ENCODE results near the gene GGT1.

GGT1 gene

GRCh38 chr22:24588757-24589481 lies 14.1 kb upstream of the GGT1 start:
- 95% methylated on average over 20 of the region's 21 CpGs for WGBS (ENCODE audit: insufficient coverage)
- Histone ChIP-seq H3K9me3 (ENCODE audit: control extremely low read depth in 1 of 5, control insufficient read depth in 4 of 5, insufficient read depth in 2 of 5, low read depth in 1 of 5, low read length in 4 of 5) (no peaks in the 10 kb centered on the region), H3K4me3 (ENCODE audit: control insufficient read depth in 1 of 7, extremely low read depth in 1 of 7, insufficient read depth in 4 of 7, low read depth in 2 of 7, low read length in 6 of 7) (no peak overlapping the region), H3K36me3 (ENCODE audit: control insufficient read depth in 4 of 4, insufficient read depth in 4 of 4, low read length in 3 of 4) (peaks cover 0 to 18% (median 5%) of the 10 kb centered on the region in 4 experiments), H3K27ac (ENCODE audit: insufficient read depth in 1 of 2, low read depth in 1 of 2, low read length in 2 of 2, poor library complexity in 1 of 2, severe bottlenecking in 2 of 2) (no peak overlapping the region), H3K4me1 (ENCODE audit: control extremely low read depth in 1 of 4, control insufficient read depth in 4 of 4, insufficient read depth in 4 of 4, low read length in 3 of 4) (peaks cover 0 to 15% (median 11%) of the 10 kb centered on the region in 4 experiments), H3K27me3 (replicated peaks in 2 of 5; ENCODE audit: control insufficient read depth in 4 of 5, insufficient read depth in 5 of 5, low read length in 4 of 5) (no peaks in the 10 kb centered on the region)
- ChIA-PET CTCF (no interaction called here), POLR2A (no interaction called here)
- no peak for DNase-seq

GRCh38 chr22:24589518-24590030 lies 13.4 kb upstream of the GGT1 start:
- DNase-seq: no peak
- whole genome bisulfite sequencing (ENCODE audit: insufficient coverage): 99% methylated on average over 7 of the region's 7 CpGs
- ChIA-PET CTCF (no interaction called here), POLR2A (no interaction called here)
- Histone ChIP-seq H3K36me3 (ENCODE audit: control insufficient read depth in 4 of 4, insufficient read depth in 4 of 4, low read length in 3 of 4) (peaks cover 0 to 18% (median 5%) of the 10 kb centered on the region in 4 experiments), H3K4me3 (ENCODE audit: control insufficient read depth in 1 of 7, extremely low read depth in 1 of 7, insufficient read depth in 4 of 7, low read depth in 2 of 7, low read length in 6 of 7) (no peak overlapping the region), H3K27me3 (replicated peaks in 2 of 5; ENCODE audit: control insufficient read depth in 4 of 5, insufficient read depth in 5 of 5, low read length in 4 of 5) (no peaks in the 10 kb centered on the region), H3K27ac (ENCODE audit: insufficient read depth in 1 of 2, low read depth in 1 of 2, low read length in 2 of 2, poor library complexity in 1 of 2, severe bottlenecking in 2 of 2) (no peak overlapping the region), H3K9me3 (ENCODE audit: control extremely low read depth in 1 of 5, control insufficient read depth in 4 of 5, insufficient read depth in 2 of 5, low read depth in 1 of 5, low read length in 4 of 5) (no peaks in the 10 kb centered on the region), H3K4me1 (ENCODE audit: control extremely low read depth in 1 of 4, control insufficient read depth in 4 of 4, insufficient read depth in 4 of 4, low read length in 3 of 4) (peaks cover 0 to 22% (median 11%) of the 10 kb centered on the region in 4 experiments)

GRCh38 chr22:24590596-24591173 lies 12.3 kb upstream of the GGT1 start:
- POLR2A ChIA-PET: no interaction called here
- Histone ChIP-seq H3K4me3 (ENCODE audit: control insufficient read depth in 1 of 7, extremely low read depth in 1 of 7, insufficient read depth in 4 of 7, low read depth in 2 of 7, low read length in 6 of 7) (no peak overlapping the region), H3K4me1 (ENCODE audit: control extremely low read depth in 1 of 4, control insufficient read depth in 4 of 4, insufficient read depth in 4 of 4, low read length in 3 of 4) (peaks cover 0 to 25% (median 11%) of the 10 kb centered on the region in 4 experiments), H3K27me3 (replicated peaks in 2 of 5; ENCODE audit: control insufficient read depth in 4 of 5, insufficient read depth in 5 of 5, low read length in 4 of 5) (no peaks in the 10 kb centered on the region), H3K36me3 (ENCODE audit: control insufficient read depth in 4 of 4, insufficient read depth in 4 of 4, low read length in 3 of 4) (peaks cover 0 to 15% (median 3%) of the 10 kb centered on the region in 4 experiments), H3K27ac (ENCODE audit: insufficient read depth in 1 of 2, low read depth in 1 of 2, low read length in 2 of 2, poor library complexity in 1 of 2, severe bottlenecking in 2 of 2) (no peak overlapping the region), H3K9me3 (ENCODE audit: control extremely low read depth in 1 of 5, control insufficient read depth in 4 of 5, insufficient read depth in 2 of 5, low read depth in 1 of 5, low read length in 4 of 5) (no peaks in the 10 kb centered on the region)
- 98% methylated on average over 10 of the region's 12 CpGs for WGBS (ENCODE audit: insufficient coverage)
- CTCF ChIA-PET: no interaction called here
- DNase-seq: no peak

- Histone ChIP-seq H3K27ac (ENCODE audit: insufficient read depth in 1 of 2, low read depth in 1 of 2, low read length in 2 of 2, poor library complexity in 1 of 2, severe bottlenecking in 2 of 2) (no peak overlapping the region), H3K27me3 (replicated peaks in 2 of 5; ENCODE audit: control insufficient read depth in 4 of 5, insufficient read depth in 5 of 5, low read length in 4 of 5) (no peaks in the 10 kb centered on the region), H3K36me3 (ENCODE audit: control insufficient read depth in 4 of 4, insufficient read depth in 4 of 4, low read length in 3 of 4) (peaks cover 0 to 10% (median 1%) of the 10 kb centered on the region in 4 experiments), H3K4me1 (ENCODE audit: control extremely low read depth in 1 of 4, control insufficient read depth in 4 of 4, insufficient read depth in 4 of 4, low read length in 3 of 4) (peaks cover 0 to 25% (median 11%) of the 10 kb centered on the region in 4 experiments), H3K9me3 (ENCODE audit: control extremely low read depth in 1 of 5, control insufficient read depth in 4 of 5, insufficient read depth in 2 of 5, low read depth in 1 of 5, low read length in 4 of 5) (no peaks in the 10 kb centered on the region), H3K4me3 (ENCODE audit: control insufficient read depth in 1 of 7, extremely low read depth in 1 of 7, insufficient read depth in 4 of 7, low read depth in 2 of 7, low read length in 6 of 7) (no peak overlapping the region)
- DNase-seq: no peak
- ChIA-PET CTCF (no interaction called here), POLR2A (no interaction called here)
- WGBS (ENCODE audit: insufficient coverage): 100% methylated on average over 6 of the region's 6 CpGs
Observed at GRCh38 chr22:24591286-24591830, 11.6 kb upstream of the GGT1 start.

- H3K36me3 ChIP-seq (ENCODE audit: control insufficient read depth in 4 of 4, insufficient read depth in 4 of 4, low read length in 3 of 4): peaks cover 0 to 10% (median 1%) of the 10 kb centered on the region in 4 experiments
- ChIA-PET CTCF (interaction anchor here (1.0 kb wide), 1 partner anchor 15 kb away, joined by 3 read pairs; no protein-coding TSS in a partner anchor), POLR2A (interaction anchor here (1.1 kb wide), 1 partner anchor 43 kb away, joined by 4 read pairs; no protein-coding TSS in a partner anchor)
- 14% methylated on average over 22 of the region's 33 CpGs for WGBS (ENCODE audit: insufficient coverage)
- H3K27me3 ChIP-seq (replicated peaks in 2 of 5; ENCODE audit: control insufficient read depth in 4 of 5, insufficient read depth in 5 of 5, low read length in 4 of 5): no peaks in the 10 kb centered on the region
- no peaks in the 10 kb centered on the region for H3K9me3 ChIP-seq (ENCODE audit: control extremely low read depth in 1 of 5, control insufficient read depth in 4 of 5, insufficient read depth in 2 of 5, low read depth in 1 of 5, low read length in 4 of 5)
- H3K4me3 ChIP-seq (ENCODE audit: control insufficient read depth in 1 of 7, extremely low read depth in 1 of 7, insufficient read depth in 4 of 7, low read depth in 2 of 7, low read length in 6 of 7): peak overlapping the region; percentile 30 to 73 (median 61)
- no peak overlapping the region for H3K27ac ChIP-seq (ENCODE audit: insufficient read depth in 1 of 2, low read depth in 1 of 2, low read length in 2 of 2, poor library complexity in 1 of 2, severe bottlenecking in 2 of 2)
- peaks cover 0 to 25% (median 11%) of the 10 kb centered on the region in 4 experiments for H3K4me1 ChIP-seq (ENCODE audit: control extremely low read depth in 1 of 4, control insufficient read depth in 4 of 4, insufficient read depth in 4 of 4, low read length in 3 of 4)
- peak in 2 of 3 donors; percentile 15 to 44 for DNase-seq
Observed at GRCh38 chr22:24592058-24592850, 10.7 kb upstream of the GGT1 start.

GRCh38 chr22:24592851-24593558 lies 10.0 kb upstream of the GGT1 start, which contains the start of gene LRRC75B:
LRRC75B (minus strand) TSS chr22:24593073; CDS start chr22:24593039, 34 bp downstream.
- Histone ChIP-seq H3K27ac (ENCODE audit: insufficient read depth in 1 of 2, low read depth in 1 of 2, low read length in 2 of 2, poor library complexity in 1 of 2, severe bottlenecking in 2 of 2) (peak within 1 kb of the TSS in 1 of 2 experiments; percentile 25), H3K4me3 (ENCODE audit: control insufficient read depth in 1 of 7, extremely low read depth in 1 of 7, insufficient read depth in 4 of 7, low read depth in 2 of 7, low read length in 6 of 7) (peak within 1 kb of the TSS; percentile 30 to 73 (median 64)), H3K9me3 (ENCODE audit: control extremely low read depth in 1 of 5, control insufficient read depth in 4 of 5, insufficient read depth in 2 of 5, low read depth in 1 of 5, low read length in 4 of 5) (no peaks in the 10 kb centered on the region), H3K27me3 (replicated peaks in 2 of 5; ENCODE audit: control insufficient read depth in 4 of 5, insufficient read depth in 5 of 5, low read length in 4 of 5) (no peaks in the 10 kb centered on the region), H3K36me3 (ENCODE audit: control insufficient read depth in 4 of 4, insufficient read depth in 4 of 4, low read length in 3 of 4) (peaks cover 0 to 4% (median 1%) of the 10 kb centered on the region in 4 experiments), H3K4me1 (ENCODE audit: control extremely low read depth in 1 of 4, control insufficient read depth in 4 of 4, insufficient read depth in 4 of 4, low read length in 3 of 4) (peaks cover 0 to 25% (median 11%) of the 10 kb centered on the region in 4 experiments)
- peak; percentile 57 to 75 (median 62) for DNase-seq
- POLR2A ChIA-PET: interaction anchor here (1.1 kb wide), 1 partner anchor 42 kb away, joined by 4 read pairs; no protein-coding TSS in a partner anchor
- 6% methylated on average over 60 of the region's 72 CpGs for WGBS (ENCODE audit: insufficient coverage)
- CTCF ChIA-PET: interaction anchor here (1.0 kb wide), 1 partner anchor 15 kb away, joined by 3 read pairs; no protein-coding TSS in a partner anchor

Data from common myeloid progenitor, CD34-positive (primary cell).